ENCODE results near the gene SAMD8.
"Not testable (repeated sequence)": the region's sequence is repeated elsewhere in the genome, so short reads cannot be mapped to it uniquely, and the experiment has no call there.

- not testable (repeated sequence) for TF ChIP-seq CTCF (conservative IDR thresholded peaks at IDR 0.05; ENCODE audit: low read depth, low read length); EZH2 (IDR thresholded peaks at IDR 0.05; ENCODE audit: borderline replicate concordance, low read depth, low read length, poor library complexity, severe bottlenecking)
Observed at GRCh38 chr10:75133701-75134100, 22.2 kb downstream of the SAMD8 start.
